ENCODE results near the gene NLRP4.

The NLRP4 gene

GRCh38 chr19:55836340-55836739, at the start of gene NLRP4:
NLRP4 (plus strand) TSS chr19:55836540; CDS start chr19:55852081, 15,541 bp downstream.
- no peak for DNase-seq (ENCODE audit: low read depth in 3 of 3)

- no peak for DNase-seq (ENCODE audit: low read depth in 3 of 3)
Observed at GRCh38 chr19:55795021-55795420, 41.3 kb upstream of the NLRP4 start.

GRCh38 chr19:55801416-55801815, 34.9 kb upstream of the NLRP4 start:
- no peak for DNase-seq (ENCODE audit: low read depth in 3 of 3)

GRCh38 chr19:55802281-55802680, 34.1 kb upstream of the NLRP4 start:
- no peak for DNase-seq (ENCODE audit: low read depth in 3 of 3)

- DNase-seq (ENCODE audit: low read depth in 3 of 3) = peak in 2 of 3 experiments; percentile 3 to 38
Observed at GRCh38 chr19:55809381-55810058, 26.8 kb upstream of the NLRP4 start.

GRCh38 chr19:55811340-55811739, 25.0 kb upstream of the NLRP4 start:
- DNase-seq (ENCODE audit: low read depth in 3 of 3) = no peak

GRCh38 chr19:55812449-55812848, 23.9 kb upstream of the NLRP4 start:
- DNase-seq (ENCODE audit: low read depth in 3 of 3) = no peak

GRCh38 chr19:55813906-55814305, 22.4 kb upstream of the NLRP4 start:
- DNase-seq (ENCODE audit: low read depth in 3 of 3) = no peak

GRCh38 chr19:55820037-55820436, 16.3 kb upstream of the NLRP4 start:
- DNase-seq (ENCODE audit: low read depth in 3 of 3) = no peak

- DNase-seq (ENCODE audit: low read depth in 3 of 3) = no peak
Observed at GRCh38 chr19:55830656-55831055, 5.7 kb upstream of the NLRP4 start.

- DNase-seq (ENCODE audit: low read depth in 3 of 3) = no peak
Observed at GRCh38 chr19:55831846-55832245, 4.5 kb upstream of the NLRP4 start, which contains the start of gene NLRP11. NLRP11 (minus strand) TSS chr19:55831999; CDS start chr19:55818174, 13,825 bp downstream.

- no peak for DNase-seq (ENCODE audit: low read depth in 3 of 3)
Observed at GRCh38 chr19:55832676-55833075, 3.7 kb upstream of the NLRP4 start.

GRCh38 chr19:55838251-55838650, 1.9 kb downstream of the NLRP4 start:
- DNase-seq (ENCODE audit: low read depth in 3 of 3) = no peak

GRCh38 chr19:55838906-55839305, 2.6 kb downstream of the NLRP4 start:
- DNase-seq (ENCODE audit: low read depth in 3 of 3) = no peak

- no peak for DNase-seq (ENCODE audit: low read depth in 3 of 3)
Observed at GRCh38 chr19:55855160-55855559, 18.8 kb downstream of the NLRP4 start.

GRCh38 chr19:55857149-55857548, 20.8 kb downstream of the NLRP4 start:
- DNase-seq (ENCODE audit: low read depth in 3 of 3) = no peak

- no peak for DNase-seq (ENCODE audit: low read depth in 3 of 3)
Observed at GRCh38 chr19:55857974-55858373, 21.6 kb downstream of the NLRP4 start.

- DNase-seq (ENCODE audit: low read depth in 3 of 3) = no peak
Observed at GRCh38 chr19:55858401-55858800, 22.1 kb downstream of the NLRP4 start.

GRCh38 chr19:55858969-55859368, 22.6 kb downstream of the NLRP4 start:
- DNase-seq (ENCODE audit: low read depth in 3 of 3) = no peak

GRCh38 chr19:55866521-55866920, 30.2 kb downstream of the NLRP4 start:
- DNase-seq (ENCODE audit: low read depth in 3 of 3) = no peak

- DNase-seq (ENCODE audit: low read depth in 3 of 3) = no peak
Observed at GRCh38 chr19:55867101-55867500, 30.8 kb downstream of the NLRP4 start.

GRCh38 chr19:55870736-55871135, 34.4 kb downstream of the NLRP4 start:
- no peak for DNase-seq (ENCODE audit: low read depth in 3 of 3)

GRCh38 chr19:55877211-55877610, 40.9 kb downstream of the NLRP4 start:
- DNase-seq (ENCODE audit: low read depth in 3 of 3) = no peak

GRCh38 chr19:55882626-55883025, 46.3 kb downstream of the NLRP4 start:
- no peak for DNase-seq (ENCODE audit: low read depth in 3 of 3)

Measured in stimulated activated CD4-positive, alpha-beta T cell treated with anti-CD3 and anti-CD28 coated beads, TNF-alpha, amount 100 ng/mL, for 24 hours (primary cell).